ENCODE measurements around the gene ASCC1.

ASCC1 gene

GRCh38 chr10:72096115-72097000, 119.7 kb downstream of the ASCC1 start:
- DNase-seq: no peak

DNA sequence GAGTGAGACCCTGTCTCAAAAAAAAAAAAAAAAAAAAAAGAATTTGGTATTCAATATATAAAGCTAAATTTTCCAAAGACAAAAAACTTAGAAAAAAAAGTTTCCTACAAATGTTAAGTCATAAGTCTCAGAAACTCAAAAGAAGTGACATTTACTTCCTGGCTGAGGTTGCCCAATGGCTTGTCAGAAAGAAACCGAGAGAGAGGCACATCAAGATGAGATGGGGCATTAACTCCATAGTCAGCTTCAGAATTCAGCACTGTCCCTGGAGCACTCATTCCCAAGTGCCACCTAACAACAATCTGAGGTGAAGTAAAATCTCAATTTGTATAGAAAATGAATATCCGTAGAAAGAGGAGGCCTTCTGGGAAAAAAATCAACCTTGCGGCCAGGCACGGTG, 120.9 kb downstream of the ASCC1 start:
- DNase-seq: no peak

DNA sequence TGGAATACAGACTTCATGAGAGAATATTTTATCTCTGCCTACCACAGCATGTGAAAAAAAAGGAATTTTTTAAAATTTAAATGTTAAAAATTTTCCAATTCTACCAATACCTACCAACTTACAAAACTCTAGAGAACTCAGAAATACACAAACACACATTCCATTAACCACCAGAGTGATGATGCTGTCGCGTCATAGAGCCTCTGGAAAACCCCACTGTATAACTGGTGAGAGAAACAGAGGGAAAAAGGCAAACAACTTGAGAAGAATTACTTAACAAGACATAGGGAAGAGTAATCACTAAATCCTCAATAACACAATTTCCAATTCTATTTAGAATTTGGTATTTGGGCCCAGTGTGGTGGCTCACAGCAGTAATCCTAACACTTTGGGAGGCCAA, 121.5 kb downstream of the ASCC1 start:
- DNase-seq: no peak

- DNase-seq: no peak
Observed at GRCh38 chr10:72093450-72093849, 122.6 kb downstream of the ASCC1 start.

GRCh38 chr10:72092987-72093386, 123.1 kb downstream of the ASCC1 start:
- no peak for DNase-seq

- no peak for DNase-seq
Observed at GRCh38 chr10:72092171-72092924, 123.7 kb downstream of the ASCC1 start.

GRCh38 chr10:72090326-72090725, 125.8 kb downstream of the ASCC1 start:
- no peak for DNase-seq

GRCh38 chr10:72089618-72090017, 126.5 kb downstream of the ASCC1 start:
- no peak for DNase-seq

DNA sequence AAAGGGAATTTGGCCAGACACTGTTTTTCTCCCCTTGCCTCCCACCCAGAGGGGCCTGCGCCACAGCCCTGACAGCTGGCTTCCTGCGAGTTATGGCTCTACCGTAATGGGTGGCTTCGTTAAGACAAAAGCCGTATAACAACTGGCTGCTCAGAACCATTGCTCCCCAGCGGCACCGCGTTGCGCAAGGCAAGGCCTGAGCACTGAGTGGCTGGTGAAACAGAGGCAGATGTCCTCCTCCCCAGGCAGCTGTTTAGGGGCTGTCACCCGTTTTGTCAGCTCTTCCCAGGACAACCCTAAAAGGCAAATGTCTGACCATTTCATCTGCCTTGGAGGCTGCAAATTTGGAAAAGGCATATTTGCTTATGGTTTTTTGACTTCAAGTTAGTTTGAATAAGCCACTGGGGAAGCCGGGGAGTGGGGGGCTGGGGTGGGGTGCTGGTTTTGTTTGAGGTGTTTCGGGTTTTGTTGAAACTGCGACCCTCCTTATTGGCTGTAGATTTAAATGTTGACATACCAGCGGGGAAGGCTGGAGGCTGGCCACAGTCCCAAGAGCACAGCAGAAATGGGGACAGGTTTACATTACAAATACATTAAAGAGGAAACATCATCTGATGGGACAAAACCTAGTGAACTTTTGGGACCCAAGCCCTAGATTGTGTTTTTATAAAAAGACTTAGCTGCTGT, 127.0 kb downstream of the ASCC1 start:
- no peak for DNase-seq

GRCh38 chr10:72087969-72088888, 127.8 kb downstream of the ASCC1 start, which contains the start of gene SPOCK2:
Gene SPOCK2 (minus strand): TSS chr10:72088551. CDS start chr10:72088328, 223 bp downstream.
- DNase-seq: no peak

- no peak for DNase-seq
Observed at GRCh38 chr10:72087392-72087968, 128.6 kb downstream of the ASCC1 start.

DNA sequence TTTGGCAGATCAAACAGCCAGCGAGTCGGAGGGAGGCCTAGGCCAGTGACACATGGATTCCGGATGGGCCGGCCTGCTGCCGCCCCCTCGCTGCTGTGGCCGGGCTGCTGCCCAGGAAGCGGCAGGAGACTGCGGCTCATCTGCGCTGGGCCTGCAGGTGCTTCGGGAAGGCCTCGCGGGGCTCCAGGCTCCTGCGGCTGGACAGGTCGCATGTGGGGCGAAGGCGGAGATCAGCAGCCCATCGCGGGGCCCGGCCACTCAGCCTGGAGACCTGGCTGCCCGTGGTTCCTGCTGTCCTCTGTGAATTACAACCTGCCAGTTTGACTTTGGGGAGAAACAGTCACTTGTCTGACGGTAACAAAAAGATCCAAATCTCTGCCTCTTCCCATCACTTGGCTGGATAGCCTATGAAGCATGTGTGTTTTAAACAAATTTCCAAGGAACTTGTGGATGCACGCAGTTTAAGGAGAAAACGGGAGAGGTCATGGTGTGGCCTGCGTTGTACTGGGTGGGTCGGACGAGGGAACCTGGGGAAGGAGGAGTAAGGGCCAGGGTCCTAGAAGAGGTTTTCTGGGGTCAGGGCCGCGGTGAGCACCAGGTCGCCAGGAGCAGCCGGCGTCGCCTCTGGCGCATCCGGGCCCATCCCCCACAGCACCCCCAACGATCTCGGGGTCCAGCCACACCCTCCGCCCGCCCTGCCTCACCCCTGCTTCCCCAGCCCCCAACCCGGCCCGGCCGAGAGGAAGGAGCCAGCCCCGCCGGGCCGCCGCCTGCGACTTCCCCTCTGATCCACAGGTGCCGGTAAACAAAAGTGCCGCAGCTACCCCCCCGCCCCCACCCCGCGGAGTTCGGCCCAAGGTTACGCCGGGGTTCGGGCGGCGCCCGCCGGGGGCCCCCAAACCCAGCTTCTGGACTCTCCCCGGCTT, 129.3 kb downstream of the ASCC1 start:
- no peak for DNase-seq

- DNase-seq: no peak
Observed at GRCh38 chr10:72085864-72086465, 130.1 kb downstream of the ASCC1 start.

- no peak for DNase-seq
Observed at GRCh38 chr10:72085166-72085565, 130.9 kb downstream of the ASCC1 start.

DNA sequence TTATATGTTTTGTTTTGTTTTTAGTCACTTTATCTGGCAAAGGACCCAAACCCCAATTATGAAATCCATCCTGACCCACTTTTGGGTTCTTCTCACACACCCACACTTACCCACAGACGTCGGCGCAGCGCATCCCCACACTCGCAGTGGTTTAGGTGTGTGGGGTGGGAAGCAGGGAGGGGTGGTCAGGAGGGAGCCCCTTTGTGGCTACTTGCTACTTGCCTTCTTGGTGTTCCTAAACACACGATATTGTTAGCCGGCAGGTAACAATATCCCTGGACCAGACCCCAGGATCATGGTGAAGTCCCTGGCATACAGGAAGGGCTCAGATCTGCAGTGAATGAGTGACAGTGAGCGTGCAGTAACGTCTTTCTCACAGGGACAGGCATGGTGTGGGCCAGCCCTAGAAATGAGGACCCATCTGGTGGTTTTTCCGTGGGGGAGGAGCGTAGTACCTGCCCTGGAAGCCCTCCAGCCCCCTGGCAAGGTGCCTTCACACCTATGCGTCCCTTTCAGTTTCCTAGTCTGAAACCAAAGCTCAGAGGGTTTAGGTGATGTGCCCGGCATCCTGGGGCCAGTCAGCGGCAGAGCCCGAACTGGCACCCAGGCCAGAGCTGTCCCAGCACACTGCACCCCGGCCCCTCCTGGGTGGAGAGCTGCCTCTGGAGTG, 132.2 kb downstream of the ASCC1 start:
- no peak for DNase-seq

DNA sequence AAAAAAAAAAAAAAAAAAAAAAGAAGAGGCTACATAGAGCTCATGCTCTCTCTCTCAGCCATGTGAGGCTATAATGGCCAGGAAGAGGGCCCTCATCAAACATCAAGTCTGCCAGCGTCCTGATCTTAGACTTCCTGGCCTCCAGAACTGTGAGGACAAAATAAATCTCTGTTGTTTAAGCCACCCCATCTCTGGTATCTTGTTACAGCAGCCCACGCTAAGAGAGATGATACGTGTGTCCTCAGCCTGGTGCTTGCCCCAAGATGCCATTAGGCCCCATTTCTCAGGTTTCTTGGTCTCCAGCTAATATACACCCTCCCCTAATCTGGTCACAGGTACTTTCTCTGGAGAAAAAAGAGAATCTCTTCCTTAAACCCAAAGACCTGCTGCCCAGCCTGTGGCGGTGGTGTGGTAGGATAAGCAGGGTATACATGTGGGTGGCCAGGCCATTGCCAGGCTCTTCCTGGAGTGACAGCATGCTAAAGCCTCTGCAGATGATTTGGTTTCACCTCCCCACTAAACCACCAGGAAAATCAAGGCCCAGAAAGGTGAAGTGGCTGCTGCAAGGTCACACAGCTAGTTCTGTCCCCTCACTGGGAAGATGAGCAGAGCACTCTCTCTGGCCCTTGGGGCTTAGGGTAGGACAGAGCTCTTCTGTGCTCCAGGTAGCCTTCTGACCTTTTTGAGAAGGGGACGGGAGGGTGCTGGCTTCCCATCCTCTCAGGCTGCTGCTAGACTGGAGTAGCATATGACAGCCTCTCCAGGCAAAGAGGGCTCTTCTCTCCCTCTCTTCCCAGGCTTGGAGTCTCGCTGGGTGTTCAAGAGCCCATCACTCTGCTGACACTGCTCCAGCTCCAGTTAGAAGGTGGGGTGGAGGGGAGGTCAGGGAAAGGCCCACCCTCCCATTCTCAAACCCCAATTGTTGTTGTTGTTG, 133.0 kb downstream of the ASCC1 start:
- no peak for DNase-seq

DNA sequence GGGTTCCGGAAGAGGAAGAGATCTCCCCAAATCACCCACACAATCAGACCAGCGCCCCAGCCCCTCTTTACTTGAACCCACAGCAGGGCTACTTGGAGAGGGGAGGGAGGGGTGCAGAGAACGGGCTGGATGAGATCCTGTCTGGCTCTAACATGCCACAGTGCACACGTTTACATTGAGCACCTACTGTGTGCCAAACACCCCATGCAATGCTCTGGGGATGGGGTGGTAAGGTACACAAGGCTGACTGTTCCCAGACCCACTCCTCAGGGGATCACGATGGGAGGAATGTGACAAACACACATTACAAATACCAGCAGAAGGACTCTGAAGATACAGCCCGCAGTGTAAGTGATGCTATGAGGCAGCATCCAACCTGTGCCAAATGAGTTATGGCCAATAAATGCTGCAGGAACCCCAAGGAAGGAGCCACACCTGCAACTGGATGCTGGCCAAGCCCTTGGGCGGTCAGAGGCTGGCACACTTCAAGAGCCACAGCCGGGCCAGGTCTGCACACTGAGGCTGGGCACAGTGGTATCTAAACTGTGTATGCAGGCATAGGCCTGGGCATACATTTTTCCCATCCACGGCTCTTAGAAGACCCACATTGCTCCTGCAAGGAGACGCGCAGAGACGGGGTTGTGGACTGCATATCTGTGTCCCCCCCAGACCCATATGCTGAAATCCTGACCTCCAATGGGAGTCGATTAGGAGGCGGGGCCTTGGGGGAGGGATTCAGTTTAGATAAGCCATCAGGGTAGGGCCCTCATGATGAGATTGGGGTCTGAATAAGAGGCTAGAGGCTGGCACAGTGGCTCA, 134.1 kb downstream of the ASCC1 start:
- DNase-seq: no peak

- no peak for DNase-seq
Observed at GRCh38 chr10:72081210-72081609, 134.9 kb downstream of the ASCC1 start.
